Umbilical cord (tissue), 2 donors: ENCODE measurements around the gene KRTAP4-7. TPM values are rescaled to one million over a fixed set of nuclear protein-coding genes. Genes with fewer than 3 reads are reported as not detected.
"Not testable (repeated sequence)": the region's sequence is repeated elsewhere in the genome, so short reads cannot be mapped to it uniquely, and the experiment has no call there.

Source experiments
- DNase-seq: peaks from one replicate; pipeline ENCODE4 v3.0.0-alpha.2; 2015; ENCODE audit warnings: low spot score
- total RNA-seq: library from RNA; depleted of rRNA; stranded (reverse); fragments of >200 nt; gene quantifications from one replicate; pipeline ENCODE4 v1.2.3, GENCODE V29; 2014; ENCODE audit warnings: low replicate concordance; ENCODE audit not compliant: insufficient read depth

Gene KRTAP4-7
- total RNA-seq, 1 donor from 2014 or later: not detected

- DNase-seq: not testable (repeated sequence)
Measured at GRCh38 chr17:41065016-41065689, 18.8 kb upstream of the KRTAP4-7 start.

- DNase-seq: no peak
Measured at GRCh38 chr17:41065829-41066624, 17.9 kb upstream of the KRTAP4-7 start, which contains the start of gene KRTAP2-4. Gene KRTAP2-4 (minus strand): TSS chr17:41065879. CDS start chr17:41065845, 34 bp downstream.

GRCh38 chr17:41067281-41067680 is 16.7 kb upstream of the KRTAP4-7 start:
- no peak for DNase-seq

GRCh38 chr17:41069031-41069430 is 14.9 kb upstream of the KRTAP4-7 start:
- no peak for DNase-seq

GRCh38 chr17:41071606-41072360 is 12.2 kb upstream of the KRTAP4-7 start:
- no peak for DNase-seq

- DNase-seq: no peak
Measured at GRCh38 chr17:41073676-41074075, 10.3 kb upstream of the KRTAP4-7 start.

GRCh38 chr17:41076788-41077187 is 7.2 kb upstream of the KRTAP4-7 start:
- DNase-seq: no peak

GRCh38 chr17:41082626-41083025 is 1.3 kb upstream of the KRTAP4-7 start:
- DNase-seq: no peak

- DNase-seq: not testable (repeated sequence)
Measured at GRCh38 chr17:41083427-41083826, 523 bp upstream of the KRTAP4-7 start.

GRCh38 chr17:41088760-41089352 is 4.9 kb downstream of the KRTAP4-7 start:
- not testable (repeated sequence) for DNase-seq

- no peak for DNase-seq
Measured at GRCh38 chr17:41096055-41096454, 12.1 kb downstream of the KRTAP4-7 start.

GRCh38 chr17:41098042-41098441 is 14.1 kb downstream of the KRTAP4-7 start, which contains the start of gene KRTAP4-8:
Gene KRTAP4-8 (minus strand): TSS chr17:41098142. CDS start chr17:41098084, 58 bp downstream.
- DNase-seq: no peak

GRCh38 chr17:41098481-41098880 is 14.5 kb downstream of the KRTAP4-7 start:
- DNase-seq: no peak

- DNase-seq: peak; percentile 22
Measured at GRCh38 chr17:41099682-41100480, 15.9 kb downstream of the KRTAP4-7 start.

- DNase-seq: no peak
Measured at GRCh38 chr17:41101586-41102259, 17.8 kb downstream of the KRTAP4-7 start, which contains the start of gene KRTAP4-16. Gene KRTAP4-16 (minus strand): TSS chr17:41102209. CDS start chr17:41102209, 0 bp downstream.

GRCh38 chr17:41103896-41104295 is 19.9 kb downstream of the KRTAP4-7 start:
- DNase-seq: no peak

- DNase-seq: not testable (repeated sequence)
Measured at GRCh38 chr17:41104386-41105038, 20.6 kb downstream of the KRTAP4-7 start.

- DNase-seq: not testable (repeated sequence)
Measured at GRCh38 chr17:41105347-41105746, 21.4 kb downstream of the KRTAP4-7 start, which contains the start of gene KRTAP4-9. Gene KRTAP4-9 (plus strand): TSS chr17:41105389. CDS start chr17:41105389, 0 bp downstream.

GRCh38 chr17:41107941-41108450 is 24.0 kb downstream of the KRTAP4-7 start:
- no peak for DNase-seq
